H1 (cell line): ENCODE results near the gene GLP1R. TPM values are rescaled to one million over a fixed set of nuclear protein-coding genes. Genes with fewer than 3 reads are reported as not detected.

Source experiments
- CTCF ChIA-PET: fragments of 300-600 bp; sonication (Branson Sonifier 250); formaldehyde crosslinking; loops from one replicate; lab custom pipeline; 2021; ENCODE audit not compliant: partially characterized antibody; lab: Charles Lee
- POLR2A ChIA-PET: fragments of 300-600 bp; sonication (Branson Sonifier 250); formaldehyde crosslinking; loops from one replicate; lab custom pipeline; 2021; ENCODE audit warnings: inconsistent platforms; ENCODE audit not compliant: partially characterized antibody; lab: Charles Lee
- DNase-seq, 2 experiments: peaks; one replicate each; pipeline versions ENCODE4 v3.0.0 to v3.0.0-alpha.2; 2010 to 2022; ENCODE audit warnings: low spot score in 2 of 2, low read depth in 1 of 2, mixed read lengths in 1 of 2
- FAIRE-seq: peaks from 2 replicates; lab custom pipeline; 2011; peaks lifted over from hg19 to GRCh38; lab: Jason Lieb, UNC
- H2AFZ ChIP-seq: 2 replicates; pipeline ENCODE4 v1.8.1; 2012; ENCODE audit warnings: low read length, inconsistent platforms
- H2AK5ac ChIP-seq: 2 replicates; pipeline ENCODE4 v1.6.1; 2013; ENCODE audit warnings: low read depth, low read length
- H2BK120ac ChIP-seq: replicated peaks from 2 replicates; pipeline ENCODE3; 2013; ENCODE audit warnings: low read depth, low read length, inconsistent platforms
- H2BK12ac ChIP-seq: 2 replicates; pipeline ENCODE4 v1.6.1; 2013; ENCODE audit warnings: low read depth, low read length
- H2BK15ac ChIP-seq: 2 replicates; pipeline ENCODE4 v1.6.1; 2013; ENCODE audit warnings: low read length
- H2BK20ac ChIP-seq: 2 replicates; pipeline ENCODE4 v1.6.1; 2013; ENCODE audit warnings: low read length
- H2BK5ac ChIP-seq: 2 replicates; pipeline ENCODE4 v1.6.1; 2013; ENCODE audit warnings: low read depth, low read length
- H3K14ac ChIP-seq: 2 replicates; pipeline ENCODE4 v1.6.1; 2013; ENCODE audit warnings: inconsistent platforms; ENCODE audit not compliant: insufficient read length
- H3K18ac ChIP-seq: 2 replicates; pipeline ENCODE4 v1.6.1; 2013; ENCODE audit warnings: low read length; ENCODE audit errors: extremely low read depth
- H3K23ac ChIP-seq: 2 replicates; pipeline ENCODE4 v1.6.1; 2013; ENCODE audit warnings: inconsistent platforms; ENCODE audit not compliant: insufficient read length
- H3K23me2 ChIP-seq: 2 replicates; pipeline ENCODE4 v1.6.1; 2013; ENCODE audit warnings: low read depth, low read length
- H3K27ac ChIP-seq: 2 replicates; pipeline ENCODE4 v1.6.1; 2011; ENCODE audit warnings: low read depth, low read length, inconsistent platforms
- H3K27me3 ChIP-seq, 4 experiments: replicated peaks in 1 of 4; 1 replicate in 1 of 4; 2 replicates in 3 of 4; pipeline versions ENCODE4 v1.6.1 to v1.8.1; 2011 to 2013; ENCODE audit warnings: low read length in 3 of 4, mild to moderate bottlenecking in 3 of 4, inconsistent platforms in 2 of 4, mixed read lengths in 2 of 4, moderate library complexity in 1 of 4; ENCODE audit not compliant: control insufficient read depth in 3 of 4, insufficient read depth in 3 of 4; ENCODE audit errors: extremely low read depth in 1 of 4
- H3K36me3 ChIP-seq, 4 experiments: 2 replicates each; pipeline versions ENCODE4 v1.6.1 to v1.8.1; 2011 to 2013; ENCODE audit warnings: mild to moderate bottlenecking in 4 of 4, low read length in 3 of 4, moderate library complexity in 2 of 4, control low read depth in 1 of 4, inconsistent platforms in 1 of 4; ENCODE audit not compliant: insufficient read depth in 4 of 4, control insufficient read depth in 2 of 4
- H3K4ac ChIP-seq: replicated peaks from 2 replicates; pipeline ENCODE3; 2013; ENCODE audit warnings: low read length, low read depth, mixed read lengths, inconsistent platforms; ENCODE audit not compliant: insufficient read length
- H3K4me1 ChIP-seq, 4 experiments: replicated peaks in 1 of 4; 1 replicate in 1 of 4; 2 replicates in 3 of 4; pipeline versions ENCODE4 v1.6.1 to v1.8.1; 2011 to 2013; ENCODE audit warnings: low read length in 3 of 4, inconsistent platforms in 2 of 4, mixed read lengths in 1 of 4; ENCODE audit not compliant: insufficient read depth in 4 of 4, control insufficient read depth in 3 of 4
- H3K4me2 ChIP-seq, 2 experiments: 2 replicates each; pipeline versions ENCODE4 v1.6.1 to v1.8.1; 2011 to 2013; ENCODE audit warnings: low read depth in 2 of 2, low read length in 2 of 2, control low read depth in 1 of 2, inconsistent platforms in 1 of 2, mild to moderate bottlenecking in 1 of 2; ENCODE audit not compliant: insufficient read depth in 1 of 2
- H3K4me3 ChIP-seq, 4 experiments: fragments of 200-600, 300-600 bp in 1 of 4; sonication (generic), shearing (Covaris generic), sonication (Bioruptor Twin) in 1 of 4; 2 replicates each; pipeline versions ENCODE4 v1.5.1 to v1.8.1; 2011 to 2016; ENCODE audit warnings: low read length in 4 of 4, low read depth in 3 of 4, control low read depth in 2 of 4, inconsistent platforms in 2 of 4, mild to moderate bottlenecking in 2 of 4, mixed read lengths in 1 of 4, moderate library complexity in 1 of 4; ENCODE audit not compliant: insufficient read depth in 2 of 4; ENCODE audit errors: extremely low read depth in 1 of 4
- H3K56ac ChIP-seq: replicated peaks from 2 replicates; pipeline ENCODE3; 2013; ENCODE audit warnings: low read depth, mild to moderate bottlenecking, mixed read lengths, low read length, inconsistent platforms; ENCODE audit not compliant: insufficient read length
- H3K79me1 ChIP-seq: 2 replicates; pipeline ENCODE4 v1.6.1; 2013; ENCODE audit warnings: low read depth, low read length, control low read depth
- H3K79me2 ChIP-seq, 2 experiments: 2 replicates each; pipeline versions ENCODE4 v1.6.1 to v1.8.1; 2012 to 2013; ENCODE audit warnings: low read length in 2 of 2, mild to moderate bottlenecking in 2 of 2, inconsistent platforms in 1 of 2; ENCODE audit not compliant: insufficient read depth in 2 of 2, control insufficient read depth in 1 of 2
- H3K9ac ChIP-seq, 4 experiments: replicated peaks in 1 of 4; 1 replicate in 1 of 4; 2 replicates in 3 of 4; pipeline versions ENCODE4 v1.6.1 to v1.8.1; 2011 to 2013; ENCODE audit warnings: low read depth in 3 of 4, low read length in 3 of 4, control low read depth in 2 of 4, mild to moderate bottlenecking in 2 of 4, moderate library complexity in 2 of 4, inconsistent platforms in 1 of 4; ENCODE audit errors: extremely low read depth in 1 of 4
- H3K9me3 ChIP-seq, 2 experiments: 2 replicates each; pipeline versions ENCODE4 v1.6.1 to v1.8.1; 2012 to 2013; ENCODE audit warnings: mild to moderate bottlenecking in 2 of 2, moderate library complexity in 2 of 2, control low read depth in 1 of 2, inconsistent platforms in 1 of 2, low read depth in 1 of 2, low read length in 1 of 2, mixed read lengths in 1 of 2; ENCODE audit not compliant: insufficient read depth in 2 of 2
- H4K20me1 ChIP-seq, 2 experiments: replicated peaks in 1 of 2; 2 replicates each; pipeline versions ENCODE3 to v1.8.1; 2011 to 2013; ENCODE audit warnings: inconsistent platforms in 2 of 2, low read length in 2 of 2, mild to moderate bottlenecking in 1 of 2; ENCODE audit not compliant: insufficient read depth in 2 of 2, control insufficient read depth in 1 of 2
- H4K5ac ChIP-seq: 2 replicates; pipeline ENCODE4 v1.6.1; 2013; ENCODE audit warnings: low read length, low read depth, mixed read lengths, inconsistent platforms; ENCODE audit not compliant: insufficient read length
- H4K8ac ChIP-seq: 2 replicates; pipeline ENCODE4 v1.8.0; 2013; ENCODE audit warnings: mild to moderate bottlenecking, moderate library complexity, low read length, inconsistent platforms; ENCODE audit not compliant: insufficient read depth; ENCODE audit errors: extremely low read depth
- H4K91ac ChIP-seq: replicated peaks from 2 replicates; pipeline ENCODE3; 2013; ENCODE audit warnings: low read length, mixed read lengths, inconsistent platforms; ENCODE audit not compliant: insufficient read length
- ASH2L ChIP-seq: fragments of 200-600, 300-600 bp; sonication (generic); IDR thresholded peaks from one replicate; pipeline ENCODE4 v1.7.1; 2017; ENCODE audit warnings: low read length
- CTBP2 ChIP-seq: IDR thresholded peaks from 2 replicates; pipeline ENCODE4 v1.7.0; 2011; ENCODE audit warnings: borderline replicate concordance, mild to moderate bottlenecking, moderate library complexity, mixed read lengths, low read length; ENCODE audit not compliant: insufficient read depth, insufficient read length
- E2F6 ChIP-seq: IDR thresholded peaks from 2 replicates; pipeline ENCODE4 v1.6.1; 2012; ENCODE audit warnings: inconsistent platforms
- GTF2F1 ChIP-seq: IDR thresholded peaks from 2 replicates; pipeline ENCODE4 v1.6.1; 2012; ENCODE audit warnings: low read depth, low read length, improper control_type of control experiment, borderline replicate concordance
- HDAC2 ChIP-seq, 2 experiments: fragments of 300-600 bp in 1 of 2; sonication (generic) in 1 of 2; IDR thresholded peaks; 2 replicates each; pipeline ENCODE4 v1.6.1; 2011 to 2012; ENCODE audit warnings: low read depth in 2 of 2, low read length in 2 of 2, mild to moderate bottlenecking in 2 of 2, moderate library complexity in 2 of 2, borderline replicate concordance in 1 of 2, inconsistent platforms in 1 of 2
- MAFK ChIP-seq: IDR thresholded peaks from 2 replicates; pipeline ENCODE4 v1.6.1; 2012; ENCODE audit warnings: low read depth, mild to moderate bottlenecking, improper control_type of control experiment, low read length
- SP1 ChIP-seq: IDR thresholded peaks from 2 replicates; pipeline ENCODE4 v1.6.1; 2011; ENCODE audit warnings: low read depth, low read length
- ZNF274 ChIP-seq: IDR thresholded peaks from 2 replicates; pipeline ENCODE4 v1.7.0; 2012; ENCODE audit warnings: low read length, borderline replicate concordance; ENCODE audit errors: extremely low read depth
- WGBS, 2 experiments: shearing (Covaris generic) in 1 of 2; methylation state at CpG; one replicate each; pipeline versions ENCODE4 v1.1.6 to v1.1.7; 2013 to 2015; ENCODE audit warnings: low lambda C conversion rate in 2 of 2, mixed read lengths in 2 of 2, inconsistent platforms in 1 of 2, low coverage in 1 of 2, missing lambda C conversion rate in 1 of 2; ENCODE audit not compliant: insufficient replicate concordance in 2 of 2, insufficient coverage in 1 of 2, insufficient read length in 1 of 2; ENCODE audit errors: extremely low coverage in 1 of 2, missing lambda C conversion rate in 1 of 2; 5-methylcytosine and 5-hydroxymethylcytosine counted together
- polyA plus RNA-seq, 7 experiments: library from polyadenylated mRNA; depleted of rRNA in 3 of 7; stranded (reverse) in 5 of 7; unstranded in 2 of 7; fragments of >200 nt in 5 of 7; fragments of 200-250 nt in 2 of 7; gene quantifications; 1 replicate in 5 of 7; 2 replicates in 1 of 7; 4 replicates in 1 of 7; pipeline versions ENCODE4 v1.2.1 to v1.2.3, GENCODE V29; 2011 to 2013; ENCODE audit warnings: missing spikeins in 2 of 7, mixed read lengths in 2 of 7
- total RNA-seq: library from RNA; stranded (reverse); fragmentation: NEBNext Ultra II Directional; extraction: Animal tissue kit (Norgen Biotek cat#: 25700); gene quantifications from 2 replicates; pipeline ENCODE4 v1.2.1, GENCODE V29; 2021
- TF ChIP-seq, protein P1 (sequence below): IDR thresholded peaks from 2 replicates; pipeline ENCODE4 v1.6.1; 2012; ENCODE audit warnings: low read length, inconsistent platforms

GLP1R gene
- total and polyA plus RNA-seq, 2 of the 8 experiments (the other 6 are each of a cell fraction or from before 2014, with no cell fraction given) = 2.6 to 2.7 TPM

GRCh38 chr6:39063526-39063925 is 14.9 kb downstream of the GLP1R start:
- 91% methylated on average over 1 of the region's 1 CpG; no CpG with 5 or more reads in 1 of the 2 experiments for WGBS, 2 experiments
- H2BK15ac ChIP-seq = no peak overlapping the region
- no peak overlapping the region for H3K4me2 ChIP-seq
- no peak overlapping the region for H3K9ac ChIP-seq
- H2AFZ ChIP-seq = no peak overlapping the region
- FAIRE-seq (no peak), DNase-seq (no peak)
- H3K79me2 ChIP-seq = no peaks in the 10 kb centered on the region
- H3K23ac ChIP-seq = no peak overlapping the region
- H2BK12ac ChIP-seq = no peak overlapping the region
- H4K8ac ChIP-seq = no peak overlapping the region
- no peaks in the 10 kb centered on the region; the same call in 1 of the 2 replicates for H3K23me2 ChIP-seq
- no peak overlapping the region for H4K91ac ChIP-seq
- H3K27ac ChIP-seq = no peak overlapping the region
- no peak overlapping the region for H3K4me3 ChIP-seq
- no peaks in the 10 kb centered on the region for H3K9me3 ChIP-seq
- no peaks in the 10 kb centered on the region for H3K4me1 ChIP-seq
- ChIA-PET CTCF (interaction anchor here (0.7 to 5.4 kb wide), 6 partner anchors 13 to 67 kb away, joined by 3 to 23 read pairs (median 5); no protein-coding TSS in a partner anchor), POLR2A (no interaction called here)
- H3K36me3 ChIP-seq = peaks cover 0 to under 1% (median under 1%) of the 10 kb centered on the region in 4 experiments; a peak in 2 of 8 replicates
- peaks cover 0 to 2% of the 10 kb centered on the region in 2 experiments for H4K20me1 ChIP-seq
- no peak overlapping the region for H2BK120ac ChIP-seq
- H3K14ac ChIP-seq = no peak overlapping the region
- no peak for TF ChIP-seq ASH2L
- no peak for TF ChIP-seq CTBP2
- TF ChIP-seq GTF2F1 = no peak
- no peak for TF ChIP-seq ZNF274
- no peak for TF ChIP-seq E2F6
- no peak for TF ChIP-seq HDAC2 (IDR thresholded peaks at IDR 0.05; ENCODE audit: borderline replicate concordance in 1 of 2, low read depth in 2 of 2, low read length in 2 of 2)
- TF ChIP-seq, protein P1, sequence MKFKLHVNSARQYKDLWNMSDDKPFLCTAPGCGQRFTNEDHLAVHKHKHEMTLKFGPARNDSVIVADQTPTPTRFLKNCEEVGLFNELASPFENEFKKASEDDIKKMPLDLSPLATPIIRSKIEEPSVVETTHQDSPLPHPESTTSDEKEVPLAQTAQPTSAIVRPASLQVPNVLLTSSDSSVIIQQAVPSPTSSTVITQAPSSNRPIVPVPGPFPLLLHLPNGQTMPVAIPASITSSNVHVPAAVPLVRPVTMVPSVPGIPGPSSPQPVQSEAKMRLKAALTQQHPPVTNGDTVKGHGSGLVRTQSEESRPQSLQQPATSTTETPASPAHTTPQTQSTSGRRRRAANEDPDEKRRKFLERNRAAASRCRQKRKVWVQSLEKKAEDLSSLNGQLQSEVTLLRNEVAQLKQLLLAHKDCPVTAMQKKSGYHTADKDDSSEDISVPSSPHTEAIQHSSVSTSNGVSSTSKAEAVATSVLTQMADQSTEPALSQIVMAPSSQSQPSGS = no peak
- TF ChIP-seq MAFK = no peak
- TF ChIP-seq SP1 = no peak
- no peak overlapping the region for H4K5ac ChIP-seq
- H3K79me1 ChIP-seq = no peaks in the 10 kb centered on the region
- no peak overlapping the region for H3K18ac ChIP-seq
- 0 out of 7 replicates have a peak, but pooled peaks cover 0 to 2% (median 0%) of the 10 kb centered on the region in 4 experiments for H3K27me3 ChIP-seq
- no peak overlapping the region for H2BK5ac ChIP-seq
- no peak overlapping the region for H2BK20ac ChIP-seq
- H3K56ac ChIP-seq = no peak overlapping the region
- no peak overlapping the region for H3K4ac ChIP-seq
- no peak overlapping the region for H2AK5ac ChIP-seq
